SK-N-SH (cell line): ENCODE results near the gene CT45A7. TPM values are rescaled to one million over a fixed set of nuclear protein-coding genes. Genes with fewer than 3 reads are reported as not detected.
"Not testable (repeated sequence)": the region's sequence is repeated elsewhere in the genome, so short reads cannot be mapped to it uniquely, and the experiment has no call there.

Experiments
- CTCF ChIA-PET: fragments of 300-600, 350-600 bp; formaldehyde crosslinking; extraction: SDS; loops from one replicate; lab custom pipeline; 2021; lab: Yijun Ruan, JAX
- POLR2A ChIA-PET: fragments of 350-600 bp; sonication (Branson Sonifier 250); formaldehyde crosslinking; extraction: SDS; loops from one replicate; lab custom pipeline; 2020; ENCODE audit warnings: antibody characterized with exemption, inconsistent platforms; lab: Yijun Ruan, JAX
- DNase-seq: peaks from one replicate; pipeline ENCODE4 v3.0.0; 2012
- H2AFZ ChIP-seq: fragments of 200-600 bp; sonication (generic); 2 replicates; pipeline ENCODE4 v1.8.1; 2016; ENCODE audit warnings: antibody characterized with exemption, mild to moderate bottlenecking, low read depth
- H3F3A ChIP-seq: fragments of 200-600 bp; sonication (generic); replicated peaks from 2 replicates; pipeline ENCODE3; 2016; ENCODE audit warnings: antibody characterized with exemption, mild to moderate bottlenecking; ENCODE audit not compliant: insufficient read depth
- H3K27ac ChIP-seq, 2 experiments: fragments of 200-500 bp in 1 of 2; fragments of 200-600 bp in 1 of 2; sonication (Bioruptor generic) in 1 of 2; sonication (generic), shearing (Covaris generic) in 1 of 2; 2 replicates each; pipeline versions ENCODE4 v1.5.1 to v1.6.1; 2014 to 2016; ENCODE audit warnings: low read depth in 2 of 2, inconsistent platforms in 1 of 2, low read length in 1 of 2, mild to moderate bottlenecking in 1 of 2, mixed read lengths in 1 of 2
- H3K27me3 ChIP-seq: fragments of 200-600 bp; sonication (generic), shearing (Covaris generic); 2 replicates; pipeline ENCODE4 v1.6.1; 2016; ENCODE audit warnings: mixed run types; ENCODE audit not compliant: insufficient read depth
- H3K36me3 ChIP-seq, 2 experiments: fragments of 200-500 bp in 1 of 2; fragments of 200-600 bp in 1 of 2; sonication (Bioruptor generic) in 1 of 2; sonication (generic) in 1 of 2; replicated peaks in 1 of 2; 2 replicates each; pipeline versions ENCODE3 to v1.5.1; 2014 to 2016; ENCODE audit warnings: low read length in 1 of 2, mild to moderate bottlenecking in 1 of 2; ENCODE audit not compliant: insufficient read depth in 2 of 2, control insufficient read depth in 1 of 2
- H3K4me1 ChIP-seq, 2 experiments: fragments of 200-500 bp in 1 of 2; fragments of 200-600 bp in 1 of 2; sonication (Bioruptor generic) in 1 of 2; sonication (generic), shearing (Covaris generic) in 1 of 2; 2 replicates each; pipeline versions ENCODE4 v1.5.1 to v1.6.1; 2014 to 2016; ENCODE audit warnings: low read depth in 1 of 2, low read length in 1 of 2, mixed run types in 1 of 2; ENCODE audit not compliant: insufficient read depth in 2 of 2, control insufficient read depth in 1 of 2
- H3K4me2 ChIP-seq: fragments of 200-600 bp; sonication (generic), shearing (Covaris generic); 2 replicates; pipeline ENCODE4 v1.6.1; 2017; ENCODE audit warnings: mixed run types
- H3K4me3 ChIP-seq, 2 experiments: fragments of 200-500 bp in 1 of 2; fragments of 200-600 bp in 1 of 2; sonication (Bioruptor generic) in 1 of 2; sonication (generic), shearing (Covaris generic) in 1 of 2; 2 replicates each; pipeline versions ENCODE4 v1.5.1 to v1.8.1; 2014 to 2016; ENCODE audit warnings: low read depth in 2 of 2, inconsistent platforms in 1 of 2, low read length in 1 of 2, mild to moderate bottlenecking in 1 of 2, mixed read lengths in 1 of 2, moderate library complexity in 1 of 2
- H3K79me2 ChIP-seq: fragments of 200-600 bp; sonication (generic); 2 replicates; pipeline ENCODE4 v1.8.1; 2017; ENCODE audit warnings: mild to moderate bottlenecking; ENCODE audit not compliant: insufficient read depth
- H3K9ac ChIP-seq: fragments of 200-600 bp; sonication (generic); 2 replicates; pipeline ENCODE4 v1.6.1; 2017; ENCODE audit warnings: mixed run types
- H3K9me2 ChIP-seq: fragments of 200-600 bp; sonication (generic); 2 replicates; pipeline ENCODE4 v1.6.1; 2017; ENCODE audit warnings: mixed run types
- H3K9me3 ChIP-seq: fragments of 200-600 bp; sonication (generic); 2 replicates; pipeline ENCODE4 v1.6.1; 2017; ENCODE audit warnings: mixed run types, mild to moderate bottlenecking, moderate library complexity
- H4K20me1 ChIP-seq: fragments of 200-600 bp; sonication (generic); 2 replicates; pipeline ENCODE4 v1.6.1; 2017; ENCODE audit warnings: mild to moderate bottlenecking, mixed run types; ENCODE audit not compliant: insufficient read depth
- WGBS: methylation state at CpG from one replicate; pipeline ENCODE4 v1.1.6; 2017; ENCODE audit warnings: low lambda C conversion rate; 5-methylcytosine and 5-hydroxymethylcytosine counted together
- polyA plus RNA-seq, 3 experiments: library from polyadenylated mRNA; depleted of rRNA; stranded (reverse); fragments of >200 nt; gene quantifications; 2 replicates each; pipeline ENCODE4 v1.2.3, GENCODE V29; 2012

The CT45A7 gene
- polyA plus RNA-seq, 1 of the 3 experiments (the other 2 are of a cell fraction): not detected

- CTCF ChIA-PET, H3F3A ChIP-seq, H3K9ac ChIP-seq, H3K9me2 ChIP-seq, H3K4me3 ChIP-seq, H3K4me2 ChIP-seq, H3K36me3 ChIP-seq, H3K9me3 ChIP-seq, DNase-seq, H3K79me2 ChIP-seq, H3K27ac ChIP-seq, H3K4me1 ChIP-seq, POLR2A ChIA-PET, H4K20me1 ChIP-seq, H2AFZ ChIP-seq, H3K27me3 ChIP-seq: not testable (repeated sequence)
- no CpG with 5 or more reads among the region's 16 CpGs for WGBS
Observed at GRCh38 chrX:135785403-135785802, 51.7 kb downstream of the CT45A7 start, which contains the start of gene CT45A5. Gene CT45A5, minus strand, starts transcription at chrX:135785503. Its CDS starts 3,774 bp downstream, at chrX:135781729.

Other genes starting within 250 kb of the CT45A7 start
- not detected in 2 replicates for gene CT45A1, start 123.6 kb downstream of the CT45A7 start, polyA plus RNA-seq (2012; rRNA removed)
- gene CT45A3, start 69.1 kb downstream of the CT45A7 start, polyA plus RNA-seq (2012; rRNA removed): not detected in 2 replicates
- not detected in 2 replicates for gene CT45A5, start 51.8 kb downstream of the CT45A7 start, polyA plus RNA-seq (2012; rRNA removed)
- gene CT45A6, start 34.5 kb downstream of the CT45A7 start, polyA plus RNA-seq (2012; rRNA removed): not detected in 2 replicates
- gene CT45A2, start 17.3 kb downstream of the CT45A7 start, polyA plus RNA-seq (2012; rRNA removed): not detected in 2 replicates
- gene CT45A8, start 17.3 kb upstream of the CT45A7 start, polyA plus RNA-seq (2012; rRNA removed): not detected in 2 replicates
- gene CT45A9, start 34.5 kb upstream of the CT45A7 start, polyA plus RNA-seq (2012; rRNA removed): not detected in 2 replicates
- gene CT45A10, start 56.2 kb upstream of the CT45A7 start, polyA plus RNA-seq (2012; rRNA removed): not detected in 2 replicates
- gene SAGE1, start 56.4 kb upstream of the CT45A7 start, polyA plus RNA-seq (2012; rRNA removed): not detected in 2 replicates
- 7.3 and 8.7 TPM in 2 replicates for gene MMGT1, start 136.7 kb upstream of the CT45A7 start, polyA plus RNA-seq (2012; rRNA removed)
- gene SLC9A6, start 148.2 kb upstream of the CT45A7 start, polyA plus RNA-seq (2012; rRNA removed): 5.0 and 6.7 TPM in 2 replicates